ENCODE data around the gene CMKLR1. TPM values are rescaled to one million over a fixed set of nuclear protein-coding genes. Genes with fewer than 3 reads are reported as not detected.

The CMKLR1 gene
- polyA plus RNA-seq, 3 donors, result 7.5 to 11.6 (median 7.9) TPM

- H3K27ac ChIP-seq (ENCODE audit: low read depth in 1 of 2, low read length in 2 of 2), result no peak overlapping the region
- no peaks in the 10 kb centered on the region for H4K20me1 ChIP-seq (ENCODE audit: insufficient read depth, low read length)
- Mint-ChIP-seq H3K4me1 (peaks cover 34% of the 10 kb centered on the region), H3K27me3 (ENCODE audit: low read depth in 3 of 3) (peaks cover 0 to 13% (median 1%) of the 10 kb centered on the region in 3 donors), H3K27ac (peak overlapping the region in 1 of 7 donors; percentile 23), H3K36me3 (no peaks in the 10 kb centered on the region), H3K4me3 (no peak overlapping the region), H3K9me3 (peaks cover 1 to 18% (median 11%) of the 10 kb centered on the region in 7 donors)
- no peaks in the 10 kb centered on the region for H3K79me2 ChIP-seq (ENCODE audit: insufficient read depth, low read length)
- H3K9me3 ChIP-seq (replicated peaks in 1 of 2; ENCODE audit: control insufficient read depth in 1 of 2, insufficient read depth in 1 of 2, low read length in 2 of 2), result peaks cover 11 to 14% of the 10 kb centered on the region in 2 donors
- TF ChIP-seq, protein P1, sequence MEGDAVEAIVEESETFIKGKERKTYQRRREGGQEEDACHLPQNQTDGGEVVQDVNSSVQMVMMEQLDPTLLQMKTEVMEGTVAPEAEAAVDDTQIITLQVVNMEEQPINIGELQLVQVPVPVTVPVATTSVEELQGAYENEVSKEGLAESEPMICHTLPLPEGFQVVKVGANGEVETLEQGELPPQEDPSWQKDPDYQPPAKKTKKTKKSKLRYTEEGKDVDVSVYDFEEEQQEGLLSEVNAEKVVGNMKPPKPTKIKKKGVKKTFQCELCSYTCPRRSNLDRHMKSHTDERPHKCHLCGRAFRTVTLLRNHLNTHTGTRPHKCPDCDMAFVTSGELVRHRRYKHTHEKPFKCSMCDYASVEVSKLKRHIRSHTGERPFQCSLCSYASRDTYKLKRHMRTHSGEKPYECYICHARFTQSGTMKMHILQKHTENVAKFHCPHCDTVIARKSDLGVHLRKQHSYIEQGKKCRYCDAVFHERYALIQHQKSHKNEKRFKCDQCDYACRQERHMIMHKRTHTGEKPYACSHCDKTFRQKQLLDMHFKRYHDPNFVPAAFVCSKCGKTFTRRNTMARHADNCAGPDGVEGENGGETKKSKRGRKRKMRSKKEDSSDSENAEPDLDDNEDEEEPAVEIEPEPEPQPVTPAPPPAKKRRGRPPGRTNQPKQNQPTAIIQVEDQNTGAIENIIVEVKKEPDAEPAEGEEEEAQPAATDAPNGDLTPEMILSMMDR (IDR thresholded peaks at IDR 0.05), result no peak
- H3K4me1 ChIP-seq (ENCODE audit: control insufficient read depth in 1 of 2, insufficient read depth in 2 of 2, low read length in 2 of 2), result peaks cover 34 to 35% of the 10 kb centered on the region in 2 donors
- intact Hi-C loops (cut with micrococcal nuclease), result no loop called here
- WGBS (ENCODE audit: insufficient coverage), result 100% methylated on average over 1 of the region's 1 CpG
- no peak for DNase-seq
- no peak overlapping the region for H3K9ac ChIP-seq (ENCODE audit: insufficient read depth, low read length, poor library complexity, severe bottlenecking)
- H2AFZ ChIP-seq (ENCODE audit: insufficient read depth, low read depth, low read length, poor library complexity, severe bottlenecking), result no peak overlapping the region
- H3K27me3 ChIP-seq (ENCODE audit: control insufficient read depth in 2 of 2, insufficient read depth in 2 of 2, low read length in 2 of 2), result peaks cover 0 to 2% of the 10 kb centered on the region in 2 donors
- no peaks in the 10 kb centered on the region for H3K36me3 ChIP-seq (replicated peaks in 1 of 2; ENCODE audit: control insufficient read depth in 1 of 2, insufficient read depth in 2 of 2, low read length in 2 of 2)
- no peak overlapping the region for H3K4me3 ChIP-seq (replicated peaks in 1 of 3; ENCODE audit: low read depth in 2 of 3, low read length in 3 of 3)
- no peak overlapping the region for H3K4me2 ChIP-seq (replicated peaks; ENCODE audit: extremely low read depth, low read length, poor library complexity, severe bottlenecking)
These were observed 73.0 kb downstream of the CMKLR1 start for GRCh38 chr12:108266131-108266530.

GRCh38 chr12:108265505-108265904, 73.6 kb downstream of the CMKLR1 start:
- Mint-ChIP-seq H3K27ac (no peak overlapping the region), H3K9me3 (peaks cover 7 to 24% (median 18%) of the 10 kb centered on the region in 7 donors), H3K4me1 (peaks cover 28% of the 10 kb centered on the region), H3K27me3 (ENCODE audit: low read depth in 3 of 3) (peaks cover 0 to 13% (median 1%) of the 10 kb centered on the region in 3 donors), H3K4me3 (no peak overlapping the region), H3K36me3 (no peaks in the 10 kb centered on the region)
- TF ChIP-seq, protein P1 (IDR thresholded peaks at IDR 0.05), result no peak
- Histone ChIP-seq H4K20me1 (ENCODE audit: insufficient read depth, low read length) (no peaks in the 10 kb centered on the region), H3K4me1 (ENCODE audit: control insufficient read depth in 1 of 2, insufficient read depth in 2 of 2, low read length in 2 of 2) (peaks cover 28 to 29% of the 10 kb centered on the region in 2 donors), H3K27me3 (ENCODE audit: control insufficient read depth in 2 of 2, insufficient read depth in 2 of 2, low read length in 2 of 2) (peaks cover 0 to 2% of the 10 kb centered on the region in 2 donors), H3K79me2 (ENCODE audit: insufficient read depth, low read length) (no peaks in the 10 kb centered on the region), H3K4me2 (replicated peaks; ENCODE audit: extremely low read depth, low read length, poor library complexity, severe bottlenecking) (no peak overlapping the region), H3K9me3 (replicated peaks in 1 of 2; ENCODE audit: control insufficient read depth in 1 of 2, insufficient read depth in 1 of 2, low read length in 2 of 2) (peaks cover 11 to 20% of the 10 kb centered on the region in 2 donors), H3K9ac (ENCODE audit: insufficient read depth, low read length, poor library complexity, severe bottlenecking) (no peak overlapping the region), H3K27ac (ENCODE audit: low read depth in 1 of 2, low read length in 2 of 2) (no peak overlapping the region), H3K4me3 (replicated peaks in 1 of 3; ENCODE audit: low read depth in 2 of 3, low read length in 3 of 3) (no peak overlapping the region), H3K36me3 (replicated peaks in 1 of 2; ENCODE audit: control insufficient read depth in 1 of 2, insufficient read depth in 2 of 2, low read length in 2 of 2) (no peaks in the 10 kb centered on the region), H2AFZ (ENCODE audit: insufficient read depth, low read depth, low read length, poor library complexity, severe bottlenecking) (no peak overlapping the region)
- intact Hi-C loops (cut with micrococcal nuclease), result no loop called here
- WGBS (ENCODE audit: insufficient coverage), result no CpG with 5 or more reads among the region's 1 CpG
- DNase-seq, result no peak
